VCaP (cell line): ENCODE results near the gene CACNB4.
"Not testable (repeated sequence)": the region's sequence is repeated elsewhere in the genome, so short reads cannot be mapped to it uniquely, and the experiment has no call there.

Experiments
- H3K27ac ChIP-seq: fragments of 450-650 bp; 2 replicates; pipeline ENCODE4 v1.5.1; 2017
- TF ChIP-seq, protein P1 (sequence below): fragments of 450-650 bp; conservative IDR thresholded peaks from 2 replicates; pipeline ENCODE4 v1.5.1; 2017; ENCODE audit warnings: mild to moderate bottlenecking, moderate library complexity

Gene CACNB4

DNA sequence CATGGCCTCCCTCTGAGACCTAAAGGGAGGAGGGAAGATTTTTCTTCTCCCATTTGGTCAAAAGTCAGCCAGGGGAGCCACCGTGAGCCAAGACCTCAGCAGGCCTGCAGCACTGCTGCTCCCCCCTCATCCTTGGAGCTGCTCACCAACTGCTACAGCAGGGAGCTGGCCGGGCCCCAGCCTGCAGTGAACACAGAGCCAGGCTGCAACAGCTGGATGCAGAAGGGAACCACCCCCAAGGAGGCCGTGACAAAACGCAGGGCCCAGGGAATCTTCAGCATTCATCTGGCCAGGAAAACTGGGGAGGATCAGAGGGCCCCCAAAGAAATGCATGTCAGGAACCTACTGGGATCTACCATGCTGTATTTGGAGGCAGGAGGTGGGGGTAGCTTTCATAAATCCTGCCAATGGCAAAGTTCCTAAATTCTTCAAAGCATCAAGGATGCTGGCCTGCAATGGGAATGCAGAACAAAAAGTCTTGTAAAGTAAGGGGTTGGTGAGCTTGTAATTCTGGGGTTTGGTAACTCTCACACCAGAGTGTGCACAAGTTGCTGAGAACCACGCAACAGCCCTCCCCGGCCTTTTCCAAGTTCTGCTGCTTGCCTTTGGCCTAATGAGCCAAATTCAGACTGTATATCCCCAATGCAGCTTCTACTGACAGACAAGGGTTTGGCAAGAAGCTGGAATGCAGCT is 61.0 kb downstream of the CACNB4 start:
- TF ChIP-seq, protein P1, sequence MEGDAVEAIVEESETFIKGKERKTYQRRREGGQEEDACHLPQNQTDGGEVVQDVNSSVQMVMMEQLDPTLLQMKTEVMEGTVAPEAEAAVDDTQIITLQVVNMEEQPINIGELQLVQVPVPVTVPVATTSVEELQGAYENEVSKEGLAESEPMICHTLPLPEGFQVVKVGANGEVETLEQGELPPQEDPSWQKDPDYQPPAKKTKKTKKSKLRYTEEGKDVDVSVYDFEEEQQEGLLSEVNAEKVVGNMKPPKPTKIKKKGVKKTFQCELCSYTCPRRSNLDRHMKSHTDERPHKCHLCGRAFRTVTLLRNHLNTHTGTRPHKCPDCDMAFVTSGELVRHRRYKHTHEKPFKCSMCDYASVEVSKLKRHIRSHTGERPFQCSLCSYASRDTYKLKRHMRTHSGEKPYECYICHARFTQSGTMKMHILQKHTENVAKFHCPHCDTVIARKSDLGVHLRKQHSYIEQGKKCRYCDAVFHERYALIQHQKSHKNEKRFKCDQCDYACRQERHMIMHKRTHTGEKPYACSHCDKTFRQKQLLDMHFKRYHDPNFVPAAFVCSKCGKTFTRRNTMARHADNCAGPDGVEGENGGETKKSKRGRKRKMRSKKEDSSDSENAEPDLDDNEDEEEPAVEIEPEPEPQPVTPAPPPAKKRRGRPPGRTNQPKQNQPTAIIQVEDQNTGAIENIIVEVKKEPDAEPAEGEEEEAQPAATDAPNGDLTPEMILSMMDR: no peak
- peak overlapping the region; percentile 59 for H3K27ac ChIP-seq

DNA sequence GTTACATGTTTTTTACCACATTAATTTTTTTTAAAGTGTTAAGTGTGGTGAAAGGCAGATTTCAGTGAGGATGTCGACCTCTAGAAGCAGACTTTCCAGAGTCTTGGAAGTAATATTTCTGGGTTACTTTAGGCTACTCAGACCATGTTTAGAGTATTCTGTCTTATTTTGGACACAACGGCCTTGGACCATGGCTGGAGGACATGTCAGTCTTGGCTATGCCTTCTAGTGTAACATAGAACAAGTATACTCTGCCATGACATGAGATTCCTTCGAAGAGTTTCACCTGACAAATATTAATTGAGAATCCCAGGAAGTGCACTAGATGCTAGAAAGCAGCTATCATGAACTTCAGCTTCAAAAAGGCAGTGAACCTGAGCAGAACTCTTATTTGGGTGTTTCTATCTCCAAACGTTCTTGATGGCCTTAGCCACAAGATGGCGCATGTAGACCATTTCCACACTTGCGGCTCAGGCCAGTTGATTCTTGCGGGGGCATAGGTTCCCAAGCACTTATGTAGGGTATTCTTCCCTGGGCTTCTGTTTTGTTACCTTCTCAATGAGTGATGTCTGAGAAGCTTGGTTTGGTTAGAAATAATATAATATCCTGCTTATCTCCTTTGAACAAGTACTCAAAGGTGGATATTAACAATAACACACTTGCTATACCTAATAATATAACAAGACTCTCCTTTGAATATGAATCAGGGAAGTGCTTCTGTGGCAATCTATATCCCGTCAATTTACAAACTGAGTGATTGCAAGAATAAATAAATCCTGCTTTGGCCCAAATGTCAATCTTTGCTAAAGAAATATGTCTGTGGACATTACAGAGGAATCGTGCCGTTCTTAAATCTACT is 62.0 kb downstream of the CACNB4 start:
- H3K27ac ChIP-seq: no peak overlapping the region
- TF ChIP-seq, protein P1: peak; percentile 89

DNA sequence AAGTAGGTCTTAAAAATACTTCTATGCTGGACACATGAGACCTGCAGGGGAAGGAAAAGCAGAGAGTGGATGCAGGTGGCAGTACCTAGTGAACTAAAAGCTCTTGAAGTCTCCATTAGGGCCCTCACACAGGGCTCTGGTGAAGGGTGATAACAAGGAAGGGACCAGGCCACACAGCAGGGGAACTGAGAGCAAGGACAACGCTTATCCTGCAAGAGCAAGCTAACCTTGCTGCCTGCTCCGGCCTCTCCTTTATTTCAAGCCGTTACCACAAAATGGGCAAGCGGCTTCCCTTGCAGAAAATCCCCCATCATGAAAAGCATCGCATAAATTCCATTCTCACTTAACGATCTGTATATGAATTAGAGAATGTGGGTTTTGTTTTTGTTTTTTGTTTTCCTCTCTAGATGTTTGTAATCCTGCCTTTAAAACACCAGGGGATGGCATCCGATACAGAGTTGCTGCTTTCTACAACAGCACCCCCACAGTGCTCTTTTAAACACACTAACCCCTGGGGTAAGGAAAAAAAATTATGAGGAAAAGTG is 64.5 kb downstream of the CACNB4 start:
- TF ChIP-seq, protein P1: no peak
- H3K27ac ChIP-seq: no peak overlapping the region

DNA sequence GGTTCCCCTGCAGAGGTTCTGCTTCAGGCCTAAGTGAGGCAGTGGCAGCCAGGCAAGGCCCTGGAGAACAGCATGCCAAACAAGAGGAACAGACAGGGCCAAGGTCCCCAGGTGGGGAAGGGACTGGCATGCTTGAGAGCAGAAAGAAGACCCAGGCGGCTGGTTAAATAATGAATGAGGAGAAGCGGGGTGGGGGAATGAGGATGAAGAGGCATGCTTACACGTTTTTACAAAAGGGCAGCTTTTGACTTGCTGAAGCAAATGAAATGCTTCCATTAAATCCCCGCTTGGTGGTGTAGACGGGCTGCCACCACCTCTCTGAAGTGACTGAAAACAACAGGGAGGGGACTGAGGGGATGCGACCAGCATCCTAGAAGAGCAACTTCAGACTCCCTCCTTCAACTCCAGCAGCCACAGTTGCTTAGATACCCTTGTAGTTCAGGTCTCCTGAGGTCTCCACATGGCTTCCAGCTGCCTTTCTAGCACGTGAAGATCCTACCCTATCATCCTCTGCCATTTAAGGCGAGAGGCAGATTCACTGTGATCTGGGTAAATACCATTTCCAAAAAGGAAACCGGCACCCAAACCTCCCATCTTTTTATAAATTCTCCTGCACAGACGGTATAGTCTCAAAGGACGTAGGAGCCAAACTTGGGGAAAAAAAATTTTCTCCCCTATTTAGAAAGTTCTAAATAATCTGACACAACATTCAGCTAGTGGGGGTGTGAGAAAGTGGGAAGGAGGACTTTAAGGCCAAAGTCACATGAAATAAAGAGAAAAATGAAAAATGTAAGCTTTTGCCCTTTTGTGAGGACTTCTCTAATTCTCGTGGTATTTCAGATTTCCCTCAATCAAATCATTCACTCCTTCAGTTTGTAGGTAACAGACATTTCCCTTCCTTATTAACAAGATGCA is 65.6 kb downstream of the CACNB4 start:
- TF ChIP-seq, protein P1: no peak
- no peak overlapping the region for H3K27ac ChIP-seq

DNA sequence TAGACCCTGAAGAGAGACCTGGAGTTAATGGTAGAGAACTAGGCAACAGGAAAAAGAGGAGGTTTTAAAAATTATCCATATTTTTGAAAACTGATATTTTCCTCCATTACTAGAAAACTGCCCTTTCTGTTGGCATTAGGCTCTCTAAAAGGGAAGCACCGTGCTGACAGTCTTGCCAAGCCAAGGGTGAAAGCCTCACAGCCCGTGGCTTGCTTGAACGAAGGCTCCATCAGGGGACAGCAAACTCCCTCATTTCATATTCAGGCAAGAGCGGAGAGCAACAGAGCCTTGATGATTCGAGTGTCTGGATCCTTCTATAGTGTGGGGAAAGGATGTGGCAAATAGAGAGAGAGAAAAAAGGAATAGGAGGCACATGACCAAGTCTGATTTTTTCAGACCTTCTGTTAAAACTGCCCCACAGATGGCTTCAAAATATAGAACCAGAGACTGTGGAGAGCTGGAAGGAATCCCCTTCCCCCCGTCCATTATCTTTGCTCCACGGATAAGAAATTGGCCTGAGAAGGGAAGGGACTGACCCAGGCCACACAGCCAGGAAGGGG is 67.0 kb downstream of the CACNB4 start:
- no peak overlapping the region for H3K27ac ChIP-seq
- TF ChIP-seq, protein P1: no peak

DNA sequence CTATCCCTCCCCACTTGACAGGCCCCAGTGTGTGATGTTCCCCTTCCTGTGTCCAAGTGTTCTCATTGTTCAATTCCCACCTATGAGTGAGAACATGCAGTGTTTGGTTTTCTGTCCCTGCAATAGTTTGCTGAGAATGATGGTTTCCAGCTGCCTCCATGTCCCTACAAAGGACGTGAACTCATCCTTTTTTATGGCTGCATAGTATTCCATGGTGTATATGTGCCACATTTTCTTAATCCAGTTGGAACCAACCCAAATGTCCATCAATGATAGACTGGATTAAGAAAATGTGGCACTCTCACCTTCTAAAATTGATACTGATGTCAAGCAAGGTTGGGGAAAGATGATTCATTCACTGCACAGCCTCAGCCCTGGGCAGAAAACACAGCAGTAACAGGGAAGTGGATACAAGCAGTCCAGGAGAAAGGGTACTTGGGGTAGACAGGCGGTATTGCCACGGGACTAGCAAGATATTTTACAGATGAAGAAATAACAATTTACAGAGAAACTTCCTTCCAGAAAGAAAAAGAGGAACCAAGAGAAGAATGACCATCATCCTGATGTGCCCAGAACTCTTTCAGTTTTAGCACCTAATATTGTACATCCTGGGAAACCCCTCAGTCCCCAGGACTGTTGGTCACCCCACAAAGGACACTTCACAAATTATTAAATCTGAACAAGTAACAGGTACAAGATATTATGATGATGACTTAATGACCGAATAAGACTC is 68.1 kb downstream of the CACNB4 start:
- H3K27ac ChIP-seq: not testable (repeated sequence)
